SK-N-SH (cell line): ENCODE measurements around the gene MEPCE. TPM values are rescaled to one million over a fixed set of nuclear protein-coding genes. Genes with fewer than 3 reads are reported as not detected.

Experiments used
- CTCF ChIA-PET: fragments of 300-600, 350-600 bp; formaldehyde crosslinking; extraction: SDS; loops from one replicate; lab custom pipeline; 2021; lab: Yijun Ruan, JAX
- POLR2A ChIA-PET: fragments of 350-600 bp; sonication (Branson Sonifier 250); formaldehyde crosslinking; extraction: SDS; loops from one replicate; lab custom pipeline; 2020; ENCODE audit warnings: antibody characterized with exemption, inconsistent platforms; lab: Yijun Ruan, JAX
- DNase-seq: peaks from one replicate; pipeline ENCODE4 v3.0.0; 2012
- H2AFZ ChIP-seq: fragments of 200-600 bp; sonication (generic); 2 replicates; pipeline ENCODE4 v1.8.1; 2016; ENCODE audit warnings: antibody characterized with exemption, mild to moderate bottlenecking, low read depth
- H3F3A ChIP-seq: fragments of 200-600 bp; sonication (generic); replicated peaks from 2 replicates; pipeline ENCODE3; 2016; ENCODE audit warnings: antibody characterized with exemption, mild to moderate bottlenecking; ENCODE audit not compliant: insufficient read depth
- H3K27ac ChIP-seq, 2 experiments: fragments of 200-500 bp in 1 of 2; fragments of 200-600 bp in 1 of 2; sonication (Bioruptor generic) in 1 of 2; sonication (generic), shearing (Covaris generic) in 1 of 2; 2 replicates each; pipeline versions ENCODE4 v1.5.1 to v1.6.1; 2014 to 2016; ENCODE audit warnings: low read depth in 2 of 2, inconsistent platforms in 1 of 2, low read length in 1 of 2, mild to moderate bottlenecking in 1 of 2, mixed read lengths in 1 of 2
- H3K27me3 ChIP-seq: fragments of 200-600 bp; sonication (generic), shearing (Covaris generic); 2 replicates; pipeline ENCODE4 v1.6.1; 2016; ENCODE audit warnings: mixed run types; ENCODE audit not compliant: insufficient read depth
- H3K36me3 ChIP-seq, 2 experiments: fragments of 200-500 bp in 1 of 2; fragments of 200-600 bp in 1 of 2; sonication (Bioruptor generic) in 1 of 2; sonication (generic) in 1 of 2; replicated peaks in 1 of 2; 2 replicates each; pipeline versions ENCODE3 to v1.5.1; 2014 to 2016; ENCODE audit warnings: low read length in 1 of 2, mild to moderate bottlenecking in 1 of 2; ENCODE audit not compliant: insufficient read depth in 2 of 2, control insufficient read depth in 1 of 2
- H3K4me1 ChIP-seq, 2 experiments: fragments of 200-500 bp in 1 of 2; fragments of 200-600 bp in 1 of 2; sonication (Bioruptor generic) in 1 of 2; sonication (generic), shearing (Covaris generic) in 1 of 2; 2 replicates each; pipeline versions ENCODE4 v1.5.1 to v1.6.1; 2014 to 2016; ENCODE audit warnings: low read depth in 1 of 2, low read length in 1 of 2, mixed run types in 1 of 2; ENCODE audit not compliant: insufficient read depth in 2 of 2, control insufficient read depth in 1 of 2
- H3K4me2 ChIP-seq: fragments of 200-600 bp; sonication (generic), shearing (Covaris generic); 2 replicates; pipeline ENCODE4 v1.6.1; 2017; ENCODE audit warnings: mixed run types
- H3K4me3 ChIP-seq, 2 experiments: fragments of 200-500 bp in 1 of 2; fragments of 200-600 bp in 1 of 2; sonication (Bioruptor generic) in 1 of 2; sonication (generic), shearing (Covaris generic) in 1 of 2; 2 replicates each; pipeline versions ENCODE4 v1.5.1 to v1.8.1; 2014 to 2016; ENCODE audit warnings: low read depth in 2 of 2, inconsistent platforms in 1 of 2, low read length in 1 of 2, mild to moderate bottlenecking in 1 of 2, mixed read lengths in 1 of 2, moderate library complexity in 1 of 2
- H3K79me2 ChIP-seq: fragments of 200-600 bp; sonication (generic); 2 replicates; pipeline ENCODE4 v1.8.1; 2017; ENCODE audit warnings: mild to moderate bottlenecking; ENCODE audit not compliant: insufficient read depth
- H3K9ac ChIP-seq: fragments of 200-600 bp; sonication (generic); 2 replicates; pipeline ENCODE4 v1.6.1; 2017; ENCODE audit warnings: mixed run types
- H3K9me2 ChIP-seq: fragments of 200-600 bp; sonication (generic); 2 replicates; pipeline ENCODE4 v1.6.1; 2017; ENCODE audit warnings: mixed run types
- H3K9me3 ChIP-seq: fragments of 200-600 bp; sonication (generic); 2 replicates; pipeline ENCODE4 v1.6.1; 2017; ENCODE audit warnings: mixed run types, mild to moderate bottlenecking, moderate library complexity
- H4K20me1 ChIP-seq: fragments of 200-600 bp; sonication (generic); 2 replicates; pipeline ENCODE4 v1.6.1; 2017; ENCODE audit warnings: mild to moderate bottlenecking, mixed run types; ENCODE audit not compliant: insufficient read depth
- CHD2 ChIP-seq: fragments of 150-350 bp; IDR thresholded peaks from 2 replicates; pipeline ENCODE4 v1.6.1; 2018; ENCODE audit warnings: low read length; ENCODE audit not compliant: partially characterized antibody
- EP300 ChIP-seq, 2 experiments: IDR thresholded peaks; 2 replicates each; pipeline versions ENCODE4 v1.4.0 to v1.6.1; 2012; ENCODE audit warnings: borderline replicate concordance in 1 of 2, low read depth in 1 of 2, low read length in 1 of 2
- EZH2phosphoT487 ChIP-seq: fragments of 200-600 bp; sonication (generic); IDR thresholded peaks from 2 replicates; pipeline ENCODE4 v1.6.1; 2017; ENCODE audit warnings: low read depth, mixed run types, mild to moderate bottlenecking, antibody characterized with exemption, moderate library complexity, borderline replicate concordance
- GABPA ChIP-seq: IDR thresholded peaks from 2 replicates; pipeline ENCODE4 v1.4.0; 2012; ENCODE audit warnings: low read depth, mild to moderate bottlenecking
- GATA2 ChIP-seq: sonication (generic); formaldehyde crosslinking; IDR thresholded peaks from 2 replicates; pipeline ENCODE4 v1.5.0; 2020; ENCODE audit warnings: mild to moderate bottlenecking, missing genetic modification reagents
- JUND ChIP-seq: IDR thresholded peaks from 2 replicates; pipeline ENCODE4 v1.4.0; 2012
- MAX ChIP-seq: IDR thresholded peaks from 2 replicates; pipeline ENCODE4 v1.4.0; 2012; ENCODE audit warnings: low read depth
- MXI1 ChIP-seq: IDR thresholded peaks from 2 replicates; pipeline ENCODE4 v1.6.1; 2012; ENCODE audit warnings: mild to moderate bottlenecking, low read depth, low read length, improper control_type of control experiment
- NRF1 ChIP-seq: IDR thresholded peaks from 2 replicates; pipeline ENCODE4 v1.6.1; 2012; ENCODE audit warnings: low read depth, mild to moderate bottlenecking, low read length
- TAF1 ChIP-seq: IDR thresholded peaks from 2 replicates; pipeline ENCODE4 v1.6.1; 2012; ENCODE audit warnings: low read depth, mild to moderate bottlenecking, low read length, moderate library complexity, borderline replicate concordance
- TCF12 ChIP-seq: IDR thresholded peaks from 2 replicates; pipeline ENCODE4 v1.4.0; 2012
- WGBS: methylation state at CpG from one replicate; pipeline ENCODE4 v1.1.6; 2017; ENCODE audit warnings: low lambda C conversion rate; 5-methylcytosine and 5-hydroxymethylcytosine counted together
- polyA plus RNA-seq, 3 experiments: library from polyadenylated mRNA; depleted of rRNA; stranded (reverse); fragments of >200 nt; gene quantifications; 2 replicates each; pipeline ENCODE4 v1.2.3, GENCODE V29; 2012
- TF ChIP-seq, protein P1 (sequence below): IDR thresholded peaks from 2 replicates; pipeline ENCODE4 v1.6.1; 2012; ENCODE audit warnings: mild to moderate bottlenecking, low read depth, low read length, moderate library complexity
- TF ChIP-seq, protein P2 (sequence below): fragments of 150-350 bp; IDR thresholded peaks from 2 replicates; pipeline ENCODE4 v1.6.1; 2017; ENCODE audit warnings: antibody characterized with exemption, low read length, low read depth, borderline replicate concordance
- TF ChIP-seq, protein P3 (sequence below): IDR thresholded peaks from 2 replicates; pipeline ENCODE4 v1.4.0; 2012; ENCODE audit warnings: low read depth, borderline replicate concordance

MEPCE gene
- polyA plus RNA-seq, 1 of the 3 experiments (the other 2 are of a cell fraction) = 20.2 TPM

GRCh38 chr7:100386940-100387339 is 42.7 kb upstream of the MEPCE start:
- WGBS = 88% methylated on average over 5 of the region's 5 CpGs
- Histone ChIP-seq H2AFZ (no peak overlapping the region), H3K27ac (no peak overlapping the region), H3K4me2 (no peak overlapping the region), H3F3A (no peaks in the 10 kb centered on the region), H3K27me3 (no peaks in the 10 kb centered on the region), H3K9me3 (no peaks in the 10 kb centered on the region), H3K79me2 (no peaks in the 10 kb centered on the region), H3K4me3 (no peak overlapping the region), H3K36me3 (no peaks in the 10 kb centered on the region), H3K9ac (no peak overlapping the region), H3K9me2 (no peaks in the 10 kb centered on the region), H3K4me1 (peaks cover 0 to 3% of the 10 kb centered on the region in 2 experiments; a peak in 2 of 4 replicates), H4K20me1 (no peaks in the 10 kb centered on the region)
- ChIA-PET POLR2A (no interaction called here), CTCF (interaction anchor here (0.8 to 6.0 kb wide), 4 partner anchors 17 to 40 kb away, joined by 3 to 39 read pairs (median 4); no protein-coding TSS in a partner anchor)
- TF ChIP-seq NRF1 (no peak), EZH2phosphoT487 (no peak), GATA2 (CRISPR knock-in tag) (no peak), TCF12 (no peak), JUND (no peak)
- TF ChIP-seq, protein P1, sequence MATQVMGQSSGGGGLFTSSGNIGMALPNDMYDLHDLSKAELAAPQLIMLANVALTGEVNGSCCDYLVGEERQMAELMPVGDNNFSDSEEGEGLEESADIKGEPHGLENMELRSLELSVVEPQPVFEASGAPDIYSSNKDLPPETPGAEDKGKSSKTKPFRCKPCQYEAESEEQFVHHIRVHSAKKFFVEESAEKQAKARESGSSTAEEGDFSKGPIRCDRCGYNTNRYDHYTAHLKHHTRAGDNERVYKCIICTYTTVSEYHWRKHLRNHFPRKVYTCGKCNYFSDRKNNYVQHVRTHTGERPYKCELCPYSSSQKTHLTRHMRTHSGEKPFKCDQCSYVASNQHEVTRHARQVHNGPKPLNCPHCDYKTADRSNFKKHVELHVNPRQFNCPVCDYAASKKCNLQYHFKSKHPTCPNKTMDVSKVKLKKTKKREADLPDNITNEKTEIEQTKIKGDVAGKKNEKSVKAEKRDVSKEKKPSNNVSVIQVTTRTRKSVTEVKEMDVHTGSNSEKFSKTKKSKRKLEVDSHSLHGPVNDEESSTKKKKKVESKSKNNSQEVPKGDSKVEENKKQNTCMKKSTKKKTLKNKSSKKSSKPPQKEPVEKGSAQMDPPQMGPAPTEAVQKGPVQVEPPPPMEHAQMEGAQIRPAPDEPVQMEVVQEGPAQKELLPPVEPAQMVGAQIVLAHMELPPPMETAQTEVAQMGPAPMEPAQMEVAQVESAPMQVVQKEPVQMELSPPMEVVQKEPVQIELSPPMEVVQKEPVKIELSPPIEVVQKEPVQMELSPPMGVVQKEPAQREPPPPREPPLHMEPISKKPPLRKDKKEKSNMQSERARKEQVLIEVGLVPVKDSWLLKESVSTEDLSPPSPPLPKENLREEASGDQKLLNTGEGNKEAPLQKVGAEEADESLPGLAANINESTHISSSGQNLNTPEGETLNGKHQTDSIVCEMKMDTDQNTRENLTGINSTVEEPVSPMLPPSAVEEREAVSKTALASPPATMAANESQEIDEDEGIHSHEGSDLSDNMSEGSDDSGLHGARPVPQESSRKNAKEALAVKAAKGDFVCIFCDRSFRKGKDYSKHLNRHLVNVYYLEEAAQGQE = no peak
- TF ChIP-seq, protein P2, sequence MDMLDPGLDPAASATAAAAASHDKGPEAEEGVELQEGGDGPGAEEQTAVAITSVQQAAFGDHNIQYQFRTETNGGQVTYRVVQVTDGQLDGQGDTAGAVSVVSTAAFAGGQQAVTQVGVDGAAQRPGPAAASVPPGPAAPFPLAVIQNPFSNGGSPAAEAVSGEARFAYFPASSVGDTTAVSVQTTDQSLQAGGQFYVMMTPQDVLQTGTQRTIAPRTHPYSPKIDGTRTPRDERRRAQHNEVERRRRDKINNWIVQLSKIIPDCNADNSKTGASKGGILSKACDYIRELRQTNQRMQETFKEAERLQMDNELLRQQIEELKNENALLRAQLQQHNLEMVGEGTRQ = no peak
- DNase-seq = no peak

GRCh38 chr7:100387695-100388094 is 41.9 kb upstream of the MEPCE start:
- ChIA-PET POLR2A (no interaction called here), CTCF (interaction anchor here (0.8 to 6.0 kb wide), 5 partner anchors 16 to 44 kb away, joined by 3 to 39 read pairs (median 3); no protein-coding TSS in a partner anchor)
- Histone ChIP-seq H3K9me2 (no peaks in the 10 kb centered on the region), H2AFZ (no peak overlapping the region), H3K4me2 (no peak overlapping the region), H3K9ac (no peak overlapping the region), H3K4me3 (no peak overlapping the region), H3F3A (no peaks in the 10 kb centered on the region), H3K4me1 (peaks cover 0 to 3% of the 10 kb centered on the region in 2 experiments; a peak in 2 of 4 replicates), H4K20me1 (no peaks in the 10 kb centered on the region), H3K79me2 (no peaks in the 10 kb centered on the region), H3K9me3 (no peaks in the 10 kb centered on the region), H3K27me3 (no peaks in the 10 kb centered on the region), H3K36me3 (no peaks in the 10 kb centered on the region), H3K27ac (no peak overlapping the region)
- no peak for DNase-seq
- 58% methylated on average over 2 of the region's 2 CpGs for WGBS
- TF ChIP-seq MAX (no peak), TAF1 (no peak), CHD2 (no peak), TCF12 (no peak), MXI1 (no peak), EP300 (IDR thresholded peaks at IDR 0.05; ENCODE audit: borderline replicate concordance in 1 of 2, low read depth in 1 of 2, low read length in 1 of 2) (no peak), GABPA (no peak)
- TF ChIP-seq, protein P2 = no peak
- TF ChIP-seq, protein P3, sequence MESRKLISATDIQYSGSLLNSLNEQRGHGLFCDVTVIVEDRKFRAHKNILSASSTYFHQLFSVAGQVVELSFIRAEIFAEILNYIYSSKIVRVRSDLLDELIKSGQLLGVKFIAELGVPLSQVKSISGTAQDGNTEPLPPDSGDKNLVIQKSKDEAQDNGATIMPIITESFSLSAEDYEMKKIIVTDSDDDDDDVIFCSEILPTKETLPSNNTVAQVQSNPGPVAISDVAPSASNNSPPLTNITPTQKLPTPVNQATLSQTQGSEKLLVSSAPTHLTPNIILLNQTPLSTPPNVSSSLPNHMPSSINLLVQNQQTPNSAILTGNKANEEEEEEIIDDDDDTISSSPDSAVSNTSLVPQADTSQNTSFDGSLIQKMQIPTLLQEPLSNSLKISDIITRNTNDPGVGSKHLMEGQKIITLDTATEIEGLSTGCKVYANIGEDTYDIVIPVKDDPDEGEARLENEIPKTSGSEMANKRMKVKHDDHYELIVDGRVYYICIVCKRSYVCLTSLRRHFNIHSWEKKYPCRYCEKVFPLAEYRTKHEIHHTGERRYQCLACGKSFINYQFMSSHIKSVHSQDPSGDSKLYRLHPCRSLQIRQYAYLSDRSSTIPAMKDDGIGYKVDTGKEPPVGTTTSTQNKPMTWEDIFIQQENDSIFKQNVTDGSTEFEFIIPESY = no peak
